PC-9 (cell line): ENCODE data around the gene PRRC2B.

Experiments
- EZH2 ChIP-seq: fragments of 200-600 bp; sonication (generic); IDR thresholded peaks from 2 replicates; pipeline ENCODE4 v1.8.0; 2017; ENCODE audit warnings: antibody characterized with exemption, low read depth
- TF ChIP-seq, protein P1 (sequence below): fragments of 200-600 bp; sonication (generic); conservative IDR thresholded peaks from 2 replicates; pipeline ENCODE4 v1.6.1; 2017; ENCODE audit warnings: mixed run types, antibody characterized with exemption, mild to moderate bottlenecking, moderate library complexity

DNA sequence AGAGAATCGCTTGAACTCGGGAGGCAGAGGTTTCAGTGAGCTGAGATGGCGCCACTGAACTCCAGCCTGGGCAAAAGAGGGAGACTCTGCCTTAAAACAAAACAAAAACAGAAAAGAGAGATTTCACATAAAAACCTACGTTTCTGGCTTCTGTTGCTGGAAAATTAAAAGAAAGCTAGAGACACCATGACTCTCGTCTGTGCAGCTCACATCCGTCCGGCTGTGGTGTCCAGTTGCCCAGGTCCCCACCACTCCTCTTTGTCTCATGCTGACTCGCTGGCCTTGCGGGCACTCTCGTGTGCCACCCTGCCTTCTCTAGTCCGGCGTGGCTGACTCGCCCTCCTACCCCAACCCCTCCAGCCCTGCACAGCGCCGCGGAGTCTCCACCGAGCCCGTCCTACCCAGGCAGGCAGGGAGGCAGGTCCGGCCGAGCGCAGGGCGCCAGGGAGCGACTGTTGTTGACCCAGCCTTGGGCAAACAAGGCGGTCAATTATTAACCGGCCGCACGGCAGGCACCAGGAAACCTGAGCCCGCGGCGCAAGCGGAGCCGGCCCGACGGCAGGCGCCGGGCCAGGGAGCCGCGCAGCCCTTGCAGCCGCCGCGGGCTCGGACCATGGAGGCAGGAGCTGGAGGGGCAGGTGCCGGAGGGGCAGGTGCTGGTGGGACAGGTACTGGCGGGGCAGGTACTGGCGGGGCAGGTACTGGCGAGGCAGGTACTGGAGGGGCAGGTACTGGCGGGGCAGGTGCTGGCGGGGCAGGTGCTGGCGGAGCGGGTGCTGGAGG lies 151.3 kb downstream of the PRRC2B start, which contains the start of gene PRRT1B:
- TF ChIP-seq, protein P1, sequence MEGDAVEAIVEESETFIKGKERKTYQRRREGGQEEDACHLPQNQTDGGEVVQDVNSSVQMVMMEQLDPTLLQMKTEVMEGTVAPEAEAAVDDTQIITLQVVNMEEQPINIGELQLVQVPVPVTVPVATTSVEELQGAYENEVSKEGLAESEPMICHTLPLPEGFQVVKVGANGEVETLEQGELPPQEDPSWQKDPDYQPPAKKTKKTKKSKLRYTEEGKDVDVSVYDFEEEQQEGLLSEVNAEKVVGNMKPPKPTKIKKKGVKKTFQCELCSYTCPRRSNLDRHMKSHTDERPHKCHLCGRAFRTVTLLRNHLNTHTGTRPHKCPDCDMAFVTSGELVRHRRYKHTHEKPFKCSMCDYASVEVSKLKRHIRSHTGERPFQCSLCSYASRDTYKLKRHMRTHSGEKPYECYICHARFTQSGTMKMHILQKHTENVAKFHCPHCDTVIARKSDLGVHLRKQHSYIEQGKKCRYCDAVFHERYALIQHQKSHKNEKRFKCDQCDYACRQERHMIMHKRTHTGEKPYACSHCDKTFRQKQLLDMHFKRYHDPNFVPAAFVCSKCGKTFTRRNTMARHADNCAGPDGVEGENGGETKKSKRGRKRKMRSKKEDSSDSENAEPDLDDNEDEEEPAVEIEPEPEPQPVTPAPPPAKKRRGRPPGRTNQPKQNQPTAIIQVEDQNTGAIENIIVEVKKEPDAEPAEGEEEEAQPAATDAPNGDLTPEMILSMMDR = no peak
- TF ChIP-seq EZH2 = no peak
